K562 (cell line): ENCODE measurements around the gene HMGN2. TPM values are rescaled to one million over a fixed set of nuclear protein-coding genes. Genes with fewer than 3 reads are reported as not detected.

Experiments used
- CHD7 ChIP-seq: fragments of 200-600 bp; sonication (generic); IDR thresholded peaks from one replicate; pipeline ENCODE4 v1.6.1; 2012; ENCODE audit warnings: mild to moderate bottlenecking, low read depth, low read length, inconsistent platforms
- ESRRB ChIP-seq: fragments of 250-450 bp; sonication (Bioruptor Pico); IDR thresholded peaks from 2 replicates; pipeline ENCODE4 v1.5.0; 2020; ENCODE audit warnings: mild to moderate bottlenecking, moderate library complexity, borderline replicate concordance
- HNRNPL ChIP-seq: fragments of 200-400 bp; formaldehyde crosslinking; IDR thresholded peaks from 2 replicates; pipeline ENCODE4 v1.6.1; 2017; ENCODE audit warnings: low read depth, mild to moderate bottlenecking, low read length
- MBD2 ChIP-seq: sonication (generic); IDR thresholded peaks from 2 replicates; pipeline ENCODE4 v1.6.1; 2016; ENCODE audit warnings: low read depth, borderline replicate concordance
- MXI1 ChIP-seq: IDR thresholded peaks from 2 replicates; pipeline ENCODE4 v1.6.1; 2011; ENCODE audit warnings: low read depth, mild to moderate bottlenecking, improper control_type of control experiment, low read length
- NCOA6 ChIP-seq: fragments of 450-650 bp; IDR thresholded peaks from 2 replicates; pipeline ENCODE4 v1.6.1; 2017; ENCODE audit warnings: mild to moderate bottlenecking
- PTTG1 ChIP-seq: fragments of 450-650 bp; IDR thresholded peaks from 2 replicates; pipeline ENCODE4 v1.6.1; 2016; ENCODE audit warnings: low read depth, mild to moderate bottlenecking, missing genetic modification characterization, missing compliant biosample characterization
- SNRNP70 ChIP-seq: fragments of 200-400 bp; formaldehyde crosslinking; optimal IDR thresholded peaks from 2 replicates; pipeline ENCODE3; 2017; ENCODE audit warnings: low read depth, low read length
- ZEB2 ChIP-seq: fragments of 450-650 bp; IDR thresholded peaks from 2 replicates; pipeline ENCODE4 v1.6.1; 2016
- ZKSCAN1 ChIP-seq: fragments of 150-350 bp; IDR thresholded peaks from 2 replicates; pipeline ENCODE4 v1.6.1; 2016; ENCODE audit warnings: low read depth, low read length
- ZNF165 ChIP-seq: fragments of 250-450 bp; sonication (Bioruptor Pico); IDR thresholded peaks from 2 replicates; pipeline ENCODE4 v1.4.0; 2020; ENCODE audit warnings: borderline replicate concordance
- polyA plus RNA-seq, 8 experiments: library from polyadenylated mRNA; depleted of rRNA in 4 of 8; stranded (reverse) in 5 of 8; unstranded in 3 of 8; fragments of >200 nt; fragmentation: Nextera tagmentation in 2 of 8; fragmentation: Illumina TruSeq in 1 of 8; extraction: Ambion mirVana in 2 of 8; extraction: Trizol in 1 of 8; gene quantifications; 2 replicates each; pipeline versions ENCODE4 v1.2.1 to v1.2.3, GENCODE V29; 2011 to 2014; ENCODE audit warnings: inconsistent platforms in 1 of 8, missing spikeins in 1 of 8
- total RNA-seq, 7 experiments: library from RNA; depleted of rRNA in 6 of 7; stranded (reverse); fragments of >200 nt in 6 of 7; fragmentation: Illumina TruSeq in 2 of 7; extraction: Trizol in 2 of 7; gene quantifications; 2 replicates each; pipeline versions ENCODE4 v1.2.1 to v1.2.3, GENCODE V29; 2011 to 2021; ENCODE audit warnings: low replicate concordance in 1 of 7
- TF ChIP-seq, protein P1 (sequence below): sonication (generic); formaldehyde crosslinking; IDR thresholded peaks from 2 replicates; pipeline ENCODE4 v1.8.0; 2022; ENCODE audit warnings: missing genetic modification reagents, mild to moderate bottlenecking, borderline replicate concordance

Gene HMGN2
- total and polyA plus RNA-seq, 9 of the 15 experiments (the other 6 are each of a cell fraction or from before 2014, with no cell fraction given), result 370 to 1,354 (median 965) TPM

DNA sequence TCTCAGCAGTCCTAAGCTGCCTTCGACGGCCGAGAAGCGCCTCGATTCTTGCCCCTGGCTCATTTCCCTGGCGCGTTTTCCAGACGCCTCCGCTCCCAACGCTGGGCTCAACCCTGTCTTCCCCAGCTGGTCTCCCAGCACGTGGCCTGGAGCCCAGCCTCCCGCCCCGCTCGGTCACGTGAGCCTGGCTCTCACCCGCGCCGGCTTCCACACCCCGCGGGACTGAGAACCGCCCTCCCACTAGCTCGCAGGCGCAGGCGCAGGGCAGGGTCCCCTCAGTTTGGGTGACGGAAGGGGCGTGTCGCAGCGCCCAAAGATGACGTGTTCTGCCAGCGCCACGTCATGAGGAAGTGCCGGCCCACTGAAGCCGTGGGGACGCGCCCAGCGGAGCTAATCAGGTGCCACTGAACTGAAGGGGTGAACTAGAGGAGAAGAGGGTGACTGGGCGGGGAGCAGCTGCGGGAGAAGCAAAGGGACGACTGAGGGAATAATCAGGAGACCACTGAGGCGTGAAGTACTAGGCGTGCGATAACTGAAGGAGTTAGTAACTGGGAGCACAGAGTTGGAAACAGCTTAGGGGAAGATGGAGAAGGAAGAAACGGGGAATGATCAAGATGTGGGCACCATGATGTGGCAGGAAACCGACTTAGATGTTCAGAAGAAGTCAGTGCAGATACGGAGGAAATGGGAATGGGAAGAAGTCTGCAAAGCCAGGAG, 40.1 kb upstream of the HMGN2 start, which contains the start of gene DHDDS (continued):
- TF ChIP-seq MBD2 (peak; percentile 91), HNRNPL (no peak), PTTG1 (no peak), ZKSCAN1 (peak; percentile 89), NCOA6 (no peak), ZNF165 (no peak), ZEB2 (peak; percentile 67; the same call in 1 of the 2 replicates), CHD7 (no peak), MXI1 (peak; percentile 97), SNRNP70 (no peak), ESRRB (CRISPR knock-in tag) (no peak)
- TF ChIP-seq, protein P1, sequence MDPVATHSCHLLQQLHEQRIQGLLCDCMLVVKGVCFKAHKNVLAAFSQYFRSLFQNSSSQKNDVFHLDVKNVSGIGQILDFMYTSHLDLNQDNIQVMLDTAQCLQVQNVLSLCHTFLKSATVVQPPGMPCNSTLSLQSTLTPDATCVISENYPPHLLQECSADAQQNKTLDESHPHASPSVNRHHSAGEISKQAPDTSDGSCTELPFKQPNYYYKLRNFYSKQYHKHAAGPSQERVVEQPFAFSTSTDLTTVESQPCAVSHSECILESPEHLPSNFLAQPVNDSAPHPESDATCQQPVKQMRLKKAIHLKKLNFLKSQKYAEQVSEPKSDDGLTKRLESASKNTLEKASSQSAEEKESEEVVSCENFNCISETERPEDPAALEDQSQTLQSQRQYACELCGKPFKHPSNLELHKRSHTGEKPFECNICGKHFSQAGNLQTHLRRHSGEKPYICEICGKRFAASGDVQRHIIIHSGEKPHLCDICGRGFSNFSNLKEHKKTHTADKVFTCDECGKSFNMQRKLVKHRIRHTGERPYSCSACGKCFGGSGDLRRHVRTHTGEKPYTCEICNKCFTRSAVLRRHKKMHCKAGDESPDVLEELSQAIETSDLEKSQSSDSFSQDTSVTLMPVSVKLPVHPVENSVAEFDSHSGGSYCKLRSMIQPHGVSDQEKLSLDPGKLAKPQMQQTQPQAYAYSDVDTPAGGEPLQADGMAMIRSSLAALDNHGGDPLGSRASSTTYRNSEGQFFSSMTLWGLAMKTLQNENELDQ, result no peak
